ENCODE results near the gene CRYZL1. TPM values are rescaled to one million over a fixed set of nuclear protein-coding genes. Genes with fewer than 3 reads are reported as not detected.

The CRYZL1 gene
- total RNA-seq, 1 experiment from 2014 or later = 43.0 TPM

GRCh38 chr21:33550772-33551660, 90.5 kb downstream of the CRYZL1 start:
- H3K9me2 ChIP-seq (ENCODE audit: insufficient read depth) = no peaks in the 10 kb centered on the region
- DNase-seq (ENCODE audit: low read depth, low spot score) (no peak), ATAC-seq (no peak)
- H3K4me1 ChIP-seq (ENCODE audit: control insufficient read depth in 1 of 2, insufficient read depth in 2 of 2, low read length in 2 of 2) = no peaks in the 10 kb centered on the region
- peaks cover 48% of the 10 kb centered on the region for H4K20me1 ChIP-seq (ENCODE audit: insufficient read depth)
- no TSS peak for BruUV-seq (replicated peaks)
- H3K9ac ChIP-seq (ENCODE audit: low read length) = no peak overlapping the region
- ChIA-PET RAD21 (ENCODE audit: low non-redundant PET in 1 of 2, low total read pairs in 2 of 2, uncharacterized antibody in 2 of 2, unreplicated experiment in 2 of 2) (no interaction called here), POLR2A (no interaction called here), CTCF (no interaction called here)
- peaks cover 74 to 86% of the 10 kb centered on the region in 2 experiments for H3K36me3 ChIP-seq (ENCODE audit: control insufficient read depth in 1 of 2, insufficient read depth in 2 of 2, low read length in 2 of 2)
- peaks cover 100% of the 10 kb centered on the region for H3K79me2 ChIP-seq (ENCODE audit: insufficient read depth, low read length)
- H3K4me2 ChIP-seq (ENCODE audit: low read length) = no peak overlapping the region
- no peaks in the 10 kb centered on the region for H3K9me3 ChIP-seq (ENCODE audit: control insufficient read depth in 1 of 2, insufficient read depth in 1 of 2, low read depth in 1 of 2, low read length in 2 of 2)
- H2AFZ ChIP-seq (ENCODE audit: low read depth, low read length, poor library complexity, severe bottlenecking) = no peak overlapping the region
- no peak overlapping the region for H3K27ac ChIP-seq (ENCODE audit: low read depth, low read length)
- H3K27me3 ChIP-seq (ENCODE audit: insufficient read depth, low read length) = no peaks in the 10 kb centered on the region
- TF ChIP-seq ELF1 (IDR thresholded peaks at IDR 0.05; ENCODE audit: borderline replicate concordance, low read depth) = no peak
- TF ChIP-seq CEBPB (IDR thresholded peaks at IDR 0.05; ENCODE audit: low read depth) = no peak
- TF ChIP-seq ZBTB33 (IDR thresholded peaks at IDR 0.05; ENCODE audit: extremely low read depth, insufficient replicate concordance, low read length) = no peak
- no peak for TF ChIP-seq SIN3A (IDR thresholded peaks at IDR 0.05; ENCODE audit: low read depth)
- TF ChIP-seq ZNF274 (IDR thresholded peaks at IDR 0.05; ENCODE audit: low read depth, low read length) = no peak
- no peak for TF ChIP-seq POLR2AphosphoS5 (IDR thresholded peaks at IDR 0.05; ENCODE audit: low read depth, low read length)
- no peak for TF ChIP-seq JUND (IDR thresholded peaks at IDR 0.05)
- TF ChIP-seq, protein P1, sequence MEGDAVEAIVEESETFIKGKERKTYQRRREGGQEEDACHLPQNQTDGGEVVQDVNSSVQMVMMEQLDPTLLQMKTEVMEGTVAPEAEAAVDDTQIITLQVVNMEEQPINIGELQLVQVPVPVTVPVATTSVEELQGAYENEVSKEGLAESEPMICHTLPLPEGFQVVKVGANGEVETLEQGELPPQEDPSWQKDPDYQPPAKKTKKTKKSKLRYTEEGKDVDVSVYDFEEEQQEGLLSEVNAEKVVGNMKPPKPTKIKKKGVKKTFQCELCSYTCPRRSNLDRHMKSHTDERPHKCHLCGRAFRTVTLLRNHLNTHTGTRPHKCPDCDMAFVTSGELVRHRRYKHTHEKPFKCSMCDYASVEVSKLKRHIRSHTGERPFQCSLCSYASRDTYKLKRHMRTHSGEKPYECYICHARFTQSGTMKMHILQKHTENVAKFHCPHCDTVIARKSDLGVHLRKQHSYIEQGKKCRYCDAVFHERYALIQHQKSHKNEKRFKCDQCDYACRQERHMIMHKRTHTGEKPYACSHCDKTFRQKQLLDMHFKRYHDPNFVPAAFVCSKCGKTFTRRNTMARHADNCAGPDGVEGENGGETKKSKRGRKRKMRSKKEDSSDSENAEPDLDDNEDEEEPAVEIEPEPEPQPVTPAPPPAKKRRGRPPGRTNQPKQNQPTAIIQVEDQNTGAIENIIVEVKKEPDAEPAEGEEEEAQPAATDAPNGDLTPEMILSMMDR (IDR thresholded peaks at IDR 0.05 in 2 of 3, conservative IDR thresholded peaks at IDR 0.05 in 1 of 3; ENCODE audit: borderline replicate concordance in 1 of 3, insufficient read depth in 1 of 3, low read depth in 2 of 3, low read length in 2 of 3) = no peak
- no peak for TF ChIP-seq ZFX (IDR thresholded peaks at IDR 0.05)
- TF ChIP-seq CBX3 (IDR thresholded peaks at IDR 0.05; ENCODE audit: low read depth) = no peak
- TF ChIP-seq EZH2 (IDR thresholded peaks at IDR 0.05) = no peak
- TF ChIP-seq EGR1 (IDR thresholded peaks at IDR 0.05; ENCODE audit: low read depth) = no peak
- TF ChIP-seq, protein P2, sequence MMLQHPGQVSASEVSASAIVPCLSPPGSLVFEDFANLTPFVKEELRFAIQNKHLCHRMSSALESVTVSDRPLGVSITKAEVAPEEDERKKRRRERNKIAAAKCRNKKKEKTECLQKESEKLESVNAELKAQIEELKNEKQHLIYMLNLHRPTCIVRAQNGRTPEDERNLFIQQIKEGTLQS (IDR thresholded peaks at IDR 0.05) = no peak
- no peak for TF ChIP-seq POLR2A (IDR thresholded peaks at IDR 0.05; ENCODE audit: borderline replicate concordance, extremely low read depth, insufficient read depth, insufficient read length)
- H3K4me3 ChIP-seq (replicated peaks in 1 of 2; ENCODE audit: low read depth in 1 of 2, low read length in 2 of 2) = no peak overlapping the region
- intact Hi-C loops (cut with micrococcal nuclease) = no loop called here

All from HCT116 (cell line).